OCI-LY7 (cell line): ENCODE results near the gene MYO16. TPM values are rescaled to one million over a fixed set of nuclear protein-coding genes. Genes with fewer than 3 reads are reported as not detected.
"Not testable (repeated sequence)": the region's sequence is repeated elsewhere in the genome, so short reads cannot be mapped to it uniquely, and the experiment has no call there.

ENCODE experiments used
- BruUV-seq: library from RNA; stranded (reverse); fragments of 400-500 nt; replicated peaks from 2 replicates; lab custom pipeline; 2021; lab: Mats Ljungman, UMichigan
- CTCF ChIA-PET: fragments of 300-600 bp; sonication (Branson Sonifier 250); formaldehyde crosslinking; loops from one replicate; lab custom pipeline; 2022; ENCODE audit warnings: antibody characterized with exemption; ENCODE audit not compliant: unreplicated experiment; lab: Charles Lee
- POLR2A ChIA-PET: fragments of 300-600 bp; sonication (Branson Sonifier 250); formaldehyde crosslinking; loops from one replicate; lab custom pipeline; 2022; ENCODE audit warnings: antibody characterized with exemption; lab: Charles Lee
- DNase-seq: peaks from one replicate; pipeline ENCODE4 v3.0.0-alpha.2; 2015; ENCODE audit warnings: low spot score
- H2AFZ ChIP-seq: fragments of 200-600 bp; sonication (generic), shearing (Covaris generic); 2 replicates; pipeline ENCODE4 v1.6.1; 2014; ENCODE audit warnings: mild to moderate bottlenecking, antibody characterized with exemption, low read length, moderate library complexity
- H3K27ac ChIP-seq: fragments of 200-600 bp; sonication (generic); 2 replicates; pipeline ENCODE4 v1.5.1; 2014; ENCODE audit warnings: mixed run types, low read depth, mild to moderate bottlenecking, moderate library complexity, low read length, inconsistent platforms; ENCODE audit not compliant: poor library complexity, severe bottlenecking
- H3K36me3 ChIP-seq: fragments of 200-600 bp; sonication (generic); 2 replicates; pipeline ENCODE4 v1.6.1; 2014; ENCODE audit warnings: mild to moderate bottlenecking, antibody characterized with exemption, low read length, moderate library complexity, mixed read lengths; ENCODE audit not compliant: insufficient read depth
- H3K4me1 ChIP-seq: fragments of 200-600 bp; sonication (generic); 2 replicates; pipeline ENCODE4 v1.5.1; 2014; ENCODE audit warnings: mild to moderate bottlenecking, low read length; ENCODE audit not compliant: insufficient read depth, poor library complexity, severe bottlenecking
- H3K4me2 ChIP-seq: fragments of 200-600 bp; sonication (generic); 2 replicates; pipeline ENCODE4 v1.6.1; 2014; ENCODE audit warnings: mild to moderate bottlenecking, low read length
- H3K4me3 ChIP-seq: fragments of 200-600 bp; sonication (generic); 2 replicates; pipeline ENCODE4 v1.5.1; 2014; ENCODE audit warnings: mild to moderate bottlenecking, low read depth, low read length; ENCODE audit not compliant: poor library complexity, severe bottlenecking
- H3K79me2 ChIP-seq: fragments of 200-600 bp; sonication (generic); 2 replicates; pipeline ENCODE4 v1.6.1; 2016; ENCODE audit warnings: low read depth, mild to moderate bottlenecking, low read length, moderate library complexity, mixed read lengths; ENCODE audit not compliant: insufficient read depth
- H3K9me2 ChIP-seq: fragments of 200-600 bp; sonication (generic); 2 replicates; pipeline ENCODE4 v1.6.1; 2016; ENCODE audit warnings: mild to moderate bottlenecking, low read length, mixed read lengths; ENCODE audit not compliant: insufficient read depth
- H3K9me3 ChIP-seq: fragments of 200-600 bp; sonication (generic); 2 replicates; pipeline ENCODE4 v1.6.1; 2014; ENCODE audit warnings: mild to moderate bottlenecking, mixed run types, low read length, mixed read lengths
- H4K20me1 ChIP-seq: fragments of 200-600 bp; sonication (generic); 2 replicates; pipeline ENCODE4 v1.6.1; 2014; ENCODE audit warnings: mild to moderate bottlenecking, antibody characterized with exemption, low read length, moderate library complexity, mixed read lengths; ENCODE audit not compliant: insufficient read depth
- CTCF ChIP-seq: fragments of 200-600 bp; sonication (generic); conservative IDR thresholded peaks from 2 replicates; pipeline ENCODE4 v1.5.1; 2014; ENCODE audit warnings: mild to moderate bottlenecking, antibody characterized with exemption, low read length, moderate library complexity, mixed read lengths
- EZH2phosphoT487 ChIP-seq: fragments of 200-600 bp; sonication (generic); IDR thresholded peaks from 2 replicates; pipeline ENCODE4 v1.6.1; 2018; ENCODE audit warnings: low read depth, borderline replicate concordance, mild to moderate bottlenecking, mixed run types, antibody characterized with exemption, low read length, moderate library complexity, mixed read lengths
- intact Hi-C: fragments of 100-400 bp; cut with micrococcal nuclease; formaldehyde crosslinking; loops from one replicate; pipeline ENCODE4 v1.10.0; 2022; ENCODE audit not compliant: unreplicated experiment
- total RNA-seq, 2 experiments: library from RNA; depleted of rRNA in 1 of 2; stranded (reverse); fragments of >200 nt in 1 of 2; shearing (Covaris generic) in 1 of 2; gene quantifications; 2 replicates each; pipeline ENCODE4 v1.2.3, GENCODE V29; 2014 to 2022

MYO16 gene
- total RNA-seq, 2 experiments from 2014 or later: 0.06 TPM; not detected in 1

DNA sequence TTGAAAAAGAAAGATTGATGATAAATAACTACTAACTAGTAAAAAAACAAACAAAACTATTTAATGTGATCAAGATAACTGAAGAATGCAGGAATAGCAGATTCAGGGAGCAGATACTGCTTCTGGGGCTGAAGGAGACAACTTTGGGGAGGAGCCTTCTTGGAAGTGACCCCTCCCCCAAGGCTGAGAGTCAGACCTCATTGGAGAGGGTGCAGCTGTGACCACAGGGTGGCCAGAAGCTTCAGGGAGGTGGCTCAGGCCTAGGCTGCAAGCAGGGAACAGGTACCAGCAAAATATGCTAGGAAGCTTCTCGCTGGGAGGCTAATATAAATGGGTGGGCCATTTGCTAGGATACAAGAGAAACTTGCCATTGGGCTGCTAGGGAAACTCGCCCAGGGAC is 149.9 kb downstream of the MYO16 start:
- no peak for TF ChIP-seq CTCF
- no peak for TF ChIP-seq EZH2phosphoT487
- Histone ChIP-seq H3K4me1 (no peaks in the 10 kb centered on the region), H3K9me2 (no peaks in the 10 kb centered on the region), H3K9me3 (no peaks in the 10 kb centered on the region), H3K79me2 (no peaks in the 10 kb centered on the region), H3K27ac (no peak overlapping the region), H2AFZ (no peak overlapping the region), H3K36me3 (no peaks in the 10 kb centered on the region), H3K4me3 (no peak overlapping the region), H3K4me2 (no peak overlapping the region), H4K20me1 (no peaks in the 10 kb centered on the region)
- BruUV-seq: no TSS peak
- ChIA-PET POLR2A (interaction anchor here (0.8 kb wide), 1 partner anchor 34 kb away, joined by 3 read pairs; no protein-coding TSS in a partner anchor), CTCF (no interaction called here)
- intact Hi-C loops: no loop called here
- DNase-seq: no peak

GRCh38 chr13:108780706-108781105 is 151.3 kb downstream of the MYO16 start:
- H3K27ac ChIP-seq: no peak overlapping the region
- H3K9me2 ChIP-seq: no peaks in the 10 kb centered on the region
- no peaks in the 10 kb centered on the region for H3K36me3 ChIP-seq
- H3K4me3 ChIP-seq: no peak overlapping the region
- ChIA-PET CTCF (no interaction called here), POLR2A (no interaction called here)
- intact Hi-C loops: no loop called here
- no peak overlapping the region for H2AFZ ChIP-seq
- BruUV-seq: no TSS peak
- H3K79me2 ChIP-seq: no peaks in the 10 kb centered on the region
- DNase-seq: no peak
- no peaks in the 10 kb centered on the region for H4K20me1 ChIP-seq
- no peak overlapping the region for H3K4me2 ChIP-seq
- no peak for TF ChIP-seq EZH2phosphoT487
- TF ChIP-seq CTCF: no peak
- no peaks in the 10 kb centered on the region for H3K9me3 ChIP-seq
- H3K4me1 ChIP-seq: no peaks in the 10 kb centered on the region

DNA sequence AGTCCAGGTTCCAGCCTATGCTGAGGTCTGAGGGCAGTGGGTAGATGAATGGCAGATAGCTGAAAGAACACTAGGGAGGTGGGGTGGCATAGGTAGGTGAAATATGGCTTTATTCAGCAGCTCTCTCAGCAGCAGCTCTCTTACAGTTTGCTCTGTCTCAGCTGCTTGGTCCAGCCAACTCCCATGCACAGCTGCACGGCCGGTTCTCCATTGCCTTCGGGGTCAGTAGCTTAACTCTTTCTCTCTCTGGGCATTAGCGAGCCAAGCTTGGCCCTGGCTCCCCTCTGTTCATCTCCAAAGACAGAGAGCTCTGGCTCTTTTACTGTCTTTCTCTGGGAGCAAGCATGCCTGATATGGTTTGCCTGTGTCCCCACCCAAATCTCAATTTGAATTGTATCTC is 151.9 kb downstream of the MYO16 start:
- no peak overlapping the region for H2AFZ ChIP-seq
- H3K4me2 ChIP-seq: no peak overlapping the region
- POLR2A ChIA-PET: no interaction called here
- H3K4me3 ChIP-seq: no peak overlapping the region
- no peaks in the 10 kb centered on the region for H3K36me3 ChIP-seq
- CTCF ChIA-PET: no interaction called here
- H3K27ac ChIP-seq: no peak overlapping the region
- no peaks in the 10 kb centered on the region for H4K20me1 ChIP-seq
- no peaks in the 10 kb centered on the region for H3K79me2 ChIP-seq
- no peaks in the 10 kb centered on the region for H3K9me3 ChIP-seq
- intact Hi-C loops: no loop called here
- no peaks in the 10 kb centered on the region for H3K4me1 ChIP-seq
- H3K9me2 ChIP-seq: no peaks in the 10 kb centered on the region
- BruUV-seq: no TSS peak
- TF ChIP-seq EZH2phosphoT487 (no peak), CTCF (no peak)
- DNase-seq: no peak

DNA sequence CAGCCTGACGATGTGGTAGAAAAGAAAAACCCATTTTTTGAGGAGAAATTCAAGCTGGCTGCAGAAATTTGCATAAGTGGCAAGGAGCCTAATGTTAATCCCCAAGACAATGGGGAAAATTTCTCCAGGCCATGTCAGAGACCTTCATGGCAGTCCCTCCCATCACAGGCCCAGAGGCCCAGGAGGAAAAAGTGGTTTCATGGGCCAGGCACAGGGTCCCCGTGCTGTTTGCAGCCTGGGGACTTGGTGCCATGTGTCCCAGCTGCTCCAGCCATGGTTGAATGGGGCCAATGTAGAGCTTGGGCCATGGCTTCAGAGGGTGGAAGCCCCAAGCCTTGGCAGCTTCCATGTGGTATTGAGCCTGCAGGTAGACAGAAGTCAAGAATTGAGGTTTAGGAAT is 153.1 kb downstream of the MYO16 start:
- intact Hi-C loops, POLR2A ChIA-PET, H3K4me3 ChIP-seq, H3K4me1 ChIP-seq, H3K9me3 ChIP-seq, H2AFZ ChIP-seq, H4K20me1 ChIP-seq, H3K27ac ChIP-seq, DNase-seq, H3K4me2 ChIP-seq, H3K79me2 ChIP-seq, BruUV-seq, H3K36me3 ChIP-seq, H3K9me2 ChIP-seq, CTCF ChIA-PET: not testable (repeated sequence)
